GM19467 (cell line): ENCODE measurements around the gene EPHA1.

Experiments used
- ATAC-seq: cut with Tn5 transposase; IDR thresholded peaks from one replicate; pipeline ENCODE4 v1.9.1; 2021; ENCODE audit warnings: mild to moderate bottlenecking, moderate library complexity; ENCODE audit not compliant: unreplicated experiment

Gene EPHA1

GRCh38 chr7:143354376-143354775 lies 54.3 kb downstream of the EPHA1 start:
- ATAC-seq, result no peak

- no peak for ATAC-seq
Measured at GRCh38 chr7:143352531-143353002, 56.1 kb downstream of the EPHA1 start.

GRCh38 chr7:143351574-143351973 lies 57.1 kb downstream of the EPHA1 start:
- no peak for ATAC-seq

- ATAC-seq, result no peak
Measured at GRCh38 chr7:143351060-143351459, 57.6 kb downstream of the EPHA1 start.

GRCh38 chr7:143347950-143348349 lies 60.7 kb downstream of the EPHA1 start:
- no peak for ATAC-seq

- ATAC-seq, result no peak
Measured at GRCh38 chr7:143346018-143346417, 62.6 kb downstream of the EPHA1 start.

GRCh38 chr7:143345428-143345900 lies 63.2 kb downstream of the EPHA1 start:
- no peak for ATAC-seq

- no peak for ATAC-seq
Measured at GRCh38 chr7:143343596-143343995, 65.1 kb downstream of the EPHA1 start.

- no peak for ATAC-seq
Measured at GRCh38 chr7:143341842-143342241, 66.8 kb downstream of the EPHA1 start.
